Activated naive CD8-positive, alpha-beta T cell treated with anti-CD3 and anti-CD28 coated beads, Interleukin-2, amount 50 U/mL, for 16 hours (primary cell): Measurements from ENCODE around the gene FBXW11.

Experiments used
- DNase-seq: peaks from one replicate; pipeline ENCODE4 v3.0.0-alpha.2; 2020; ENCODE audit warnings: low read depth, low spot score

The FBXW11 gene

DNA sequence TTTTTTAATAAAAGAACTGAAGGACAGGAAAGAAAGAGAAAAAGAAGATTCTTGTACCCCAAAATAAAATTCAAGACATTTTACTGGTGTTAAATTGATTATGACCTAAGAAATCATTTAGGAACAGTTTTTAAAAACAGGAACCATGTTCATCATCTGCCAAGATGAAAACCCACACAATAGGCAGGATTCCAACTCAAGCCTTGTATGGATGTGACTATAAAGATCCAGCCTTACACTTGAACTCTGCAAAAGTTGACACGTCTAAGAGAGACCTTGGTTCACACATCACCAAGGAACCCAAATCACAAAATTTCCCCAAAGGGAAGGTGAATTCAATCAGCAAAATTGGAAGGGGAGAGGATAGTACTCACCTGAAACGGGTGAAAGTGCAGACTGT, 138.2 kb downstream of the FBXW11 start:
- DNase-seq, result no peak

DNA sequence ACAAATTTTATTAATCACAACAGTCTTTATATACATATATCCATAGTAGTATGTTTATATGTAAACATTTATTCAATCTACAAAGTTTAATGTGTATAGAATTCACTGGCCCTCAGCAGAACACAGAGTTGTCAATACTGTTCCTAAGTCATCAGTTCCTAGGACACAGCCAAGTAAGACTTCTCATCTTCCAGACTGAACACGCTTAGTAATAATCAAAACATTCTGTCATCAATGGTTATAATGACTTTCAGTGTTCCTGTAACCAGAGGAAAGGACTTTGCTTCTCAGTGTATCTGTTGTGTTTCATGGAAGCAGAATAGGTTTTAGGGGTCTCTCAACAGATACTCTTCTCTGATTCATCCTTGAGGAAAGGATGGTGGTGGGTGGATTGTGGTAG, 138.7 kb downstream of the FBXW11 start:
- DNase-seq, result no peak

DNA sequence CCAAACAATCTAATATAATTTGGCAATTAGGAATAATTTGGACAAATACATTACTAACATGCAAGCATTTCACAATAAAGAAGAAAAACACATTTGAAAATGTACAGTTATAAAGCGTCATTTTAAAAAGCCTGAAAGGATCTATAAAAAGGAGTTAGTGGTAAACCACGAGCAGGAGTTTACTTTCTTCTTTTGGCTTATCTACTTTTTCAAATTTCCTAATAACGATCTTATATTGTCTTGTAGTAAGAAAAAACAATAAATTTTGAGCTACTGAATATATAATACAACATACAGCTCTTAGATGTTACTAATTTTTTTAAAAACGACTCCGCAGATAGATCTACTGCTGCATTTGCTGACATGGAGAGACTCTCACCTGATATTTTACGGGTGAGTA, 141.0 kb downstream of the FBXW11 start:
- no peak for DNase-seq

DNA sequence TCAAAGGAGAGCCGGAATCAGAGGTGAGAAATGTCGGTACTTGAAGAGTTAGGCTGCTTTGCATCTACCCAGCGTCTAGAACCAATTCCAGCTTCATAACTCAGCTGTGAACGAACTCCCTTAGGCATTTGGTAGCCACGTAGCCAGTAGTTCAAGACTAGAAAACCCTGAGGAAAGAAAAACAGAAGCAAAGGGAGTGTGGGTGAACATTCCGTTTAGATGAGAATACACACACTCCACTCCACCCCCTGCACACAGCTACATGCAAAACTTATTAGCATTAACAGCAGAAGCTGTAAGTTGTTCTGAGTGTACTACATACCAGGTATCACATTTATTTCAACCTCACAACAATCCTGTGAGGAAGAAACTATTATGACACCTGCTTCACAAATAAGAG, 142.5 kb downstream of the FBXW11 start:
- no peak for DNase-seq

DNA sequence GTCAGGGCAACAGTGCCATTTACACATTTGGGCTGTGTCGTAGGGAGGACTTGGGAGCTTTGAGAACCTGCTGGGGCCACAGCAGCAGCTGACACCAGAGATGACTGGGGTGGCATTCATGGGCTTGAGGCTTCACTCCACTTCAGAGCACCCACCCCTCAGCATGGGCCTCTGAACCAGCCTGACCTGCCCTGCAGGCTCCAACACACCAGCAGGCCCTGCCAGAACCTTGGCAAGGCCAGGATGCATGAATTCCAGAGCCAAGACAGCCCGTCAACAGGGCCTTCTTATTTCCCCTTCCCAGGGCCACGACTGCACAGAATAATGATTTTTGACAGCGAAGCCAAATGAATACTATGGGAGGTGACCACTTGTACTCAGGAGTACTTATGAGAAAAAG, 143.8 kb downstream of the FBXW11 start:
- DNase-seq, result no peak

DNA sequence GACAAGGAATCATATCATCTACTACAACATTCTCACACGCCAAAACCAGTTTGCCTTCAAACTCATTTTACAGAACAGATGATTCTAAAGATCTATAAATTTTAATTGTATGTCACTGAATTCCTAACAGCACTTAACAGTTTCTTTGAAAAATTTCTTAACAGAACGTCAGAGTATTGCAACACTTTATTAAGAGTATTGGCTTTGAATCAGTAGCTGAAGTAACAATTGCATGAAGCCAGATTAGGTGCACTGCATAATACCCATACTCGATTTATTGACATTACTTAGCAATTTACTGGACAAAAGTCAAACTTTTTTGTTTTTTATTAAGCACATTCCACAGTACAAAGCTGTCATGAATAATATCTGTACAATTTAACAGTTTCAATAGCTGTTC, 145.1 kb downstream of the FBXW11 start:
- no peak for DNase-seq

DNA sequence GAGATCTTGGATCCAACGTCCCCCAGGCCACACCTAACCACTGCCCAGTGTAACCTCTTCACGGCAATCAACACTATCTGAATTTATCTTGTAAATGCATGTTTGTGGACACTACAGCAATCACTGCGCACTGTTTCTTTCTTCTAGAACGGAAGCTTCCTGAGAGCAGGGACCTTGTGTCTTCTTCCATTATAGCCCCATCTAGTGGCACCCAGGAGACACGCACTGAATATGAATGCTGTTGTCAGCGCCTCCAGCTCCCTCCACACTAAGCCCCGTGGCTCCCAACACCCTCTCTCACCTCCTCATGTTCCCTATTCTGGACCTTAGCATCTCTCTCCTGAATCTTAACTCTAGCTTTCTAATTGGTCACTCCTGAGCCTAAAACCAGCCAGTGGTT, 148.1 kb downstream of the FBXW11 start:
- no peak for DNase-seq

DNA sequence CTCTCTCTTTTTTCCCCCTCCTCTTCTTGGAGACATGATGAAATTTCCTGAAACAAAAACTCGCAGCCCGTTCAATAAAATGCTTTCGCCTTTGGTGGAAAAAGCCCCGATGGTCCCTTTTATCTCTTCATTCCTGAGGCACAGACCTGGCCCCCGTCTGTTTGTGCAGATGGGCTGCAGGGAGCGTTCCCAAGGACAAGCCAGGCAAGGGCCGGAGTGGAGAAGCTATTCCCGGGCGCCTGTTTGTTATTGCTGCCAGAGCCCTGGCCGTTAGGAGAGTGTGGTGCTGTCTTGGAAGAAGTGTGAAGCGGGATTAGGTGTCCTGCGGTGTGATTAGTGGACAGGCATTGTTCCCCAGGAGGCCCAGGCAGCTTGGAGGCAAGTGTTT, 149.0 kb downstream of the FBXW11 start:
- DNase-seq, result no peak

DNA sequence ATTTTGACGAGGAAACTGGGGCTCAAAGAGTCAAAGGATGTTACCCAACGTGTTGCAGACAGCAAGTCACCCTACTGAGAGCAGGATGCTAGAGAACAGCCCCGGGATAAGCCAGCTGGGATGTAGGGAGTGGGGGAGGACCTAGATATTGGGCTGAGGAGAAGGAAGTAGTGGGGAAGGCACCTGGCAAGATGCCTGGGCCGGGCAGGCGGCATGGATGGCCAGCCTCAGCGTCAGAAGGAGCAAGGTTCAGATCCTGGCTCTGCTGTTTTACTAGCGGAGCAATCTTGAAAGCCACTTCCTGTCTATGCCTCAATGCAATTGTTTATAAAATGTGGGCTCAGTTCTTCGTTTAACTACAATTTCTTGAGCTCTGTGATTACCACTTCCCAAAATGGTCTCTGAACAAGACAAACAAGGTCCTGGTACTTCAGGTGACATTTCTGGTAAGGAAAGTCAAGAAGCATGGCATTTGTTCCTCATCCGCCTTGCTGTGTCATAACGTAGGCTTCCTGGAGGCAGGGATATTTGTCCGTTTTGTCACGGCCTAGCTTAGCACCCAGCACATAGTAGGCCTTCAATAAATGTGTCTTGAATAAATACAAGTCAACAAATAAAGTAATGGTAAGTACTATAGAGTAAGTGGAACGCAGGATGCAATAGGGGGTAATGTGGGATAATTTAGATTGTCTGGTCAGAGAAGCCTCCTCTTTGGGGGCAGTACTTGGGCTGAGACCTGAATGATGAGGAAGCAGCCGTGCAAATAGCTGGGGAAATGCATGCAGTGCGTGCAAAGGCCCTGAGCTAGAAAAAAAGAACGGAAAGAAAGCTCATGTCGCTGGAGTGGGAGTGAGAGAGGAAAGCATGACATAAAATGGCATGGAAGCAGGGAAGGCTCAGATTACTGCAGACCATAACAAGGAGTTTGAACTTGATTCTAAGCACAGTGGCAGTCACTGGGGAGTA, 150.4 kb downstream of the FBXW11 start:
- no peak for DNase-seq

DNA sequence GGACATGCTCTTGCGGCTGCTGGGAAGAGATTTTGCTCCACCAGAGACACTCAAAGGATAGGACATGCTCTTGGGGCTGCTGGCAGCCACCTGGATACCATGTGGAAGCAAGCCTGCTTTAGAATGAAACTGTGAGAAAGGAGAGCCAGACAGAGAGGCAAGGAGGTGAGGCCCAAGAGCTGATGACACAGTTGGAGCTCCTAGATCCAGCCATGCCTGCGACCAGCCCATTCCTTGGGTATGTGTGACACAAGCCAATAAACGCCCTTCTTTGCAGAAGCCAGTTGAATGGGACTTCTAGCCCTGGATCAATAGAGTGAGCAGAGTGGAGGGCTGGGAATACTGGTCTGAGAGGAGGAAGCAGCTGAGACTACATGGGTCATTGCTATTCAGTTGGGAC, 151.2 kb downstream of the FBXW11 start:
- no peak for DNase-seq

DNA sequence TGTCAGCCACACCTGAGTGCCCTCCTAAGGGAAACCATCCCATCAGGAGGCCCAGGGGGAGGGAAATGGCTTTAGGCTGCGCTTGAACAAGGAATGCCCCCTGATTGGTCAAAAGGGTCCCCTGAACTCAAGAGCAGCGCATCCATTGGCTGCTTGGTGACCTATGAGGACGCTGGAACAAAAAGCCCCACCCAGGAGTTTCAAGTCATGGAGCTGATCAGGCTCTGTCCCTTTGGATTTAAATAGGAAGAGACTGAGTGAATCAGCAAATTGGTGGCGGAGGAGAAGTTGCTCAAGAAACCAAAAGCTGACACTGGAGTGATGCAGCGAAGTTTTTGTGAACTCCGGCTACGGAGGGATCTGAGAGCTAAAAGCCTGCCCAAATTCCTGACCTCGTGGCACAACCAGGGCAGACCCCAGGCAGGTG, 154.2 kb downstream of the FBXW11 start:
- no peak for DNase-seq

DNA sequence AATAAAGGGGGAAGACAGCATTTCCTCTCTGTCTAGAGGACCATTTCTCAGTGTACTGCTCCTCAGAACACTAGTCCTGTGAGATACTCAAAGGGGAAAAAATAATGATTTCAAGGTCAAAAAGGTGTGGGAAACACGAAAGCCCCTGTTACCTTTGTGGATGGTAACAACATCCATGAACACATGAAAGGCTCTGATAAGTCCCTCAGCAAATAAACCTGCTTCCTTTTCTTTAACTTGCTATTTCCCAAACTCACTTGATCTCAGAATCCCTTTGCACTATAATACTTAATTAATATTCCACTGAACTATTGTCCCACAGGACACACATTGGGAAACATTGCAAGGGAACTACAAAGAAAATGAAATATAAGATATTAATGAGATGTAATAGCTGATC, 155.2 kb downstream of the FBXW11 start:
- DNase-seq, result no peak

DNA sequence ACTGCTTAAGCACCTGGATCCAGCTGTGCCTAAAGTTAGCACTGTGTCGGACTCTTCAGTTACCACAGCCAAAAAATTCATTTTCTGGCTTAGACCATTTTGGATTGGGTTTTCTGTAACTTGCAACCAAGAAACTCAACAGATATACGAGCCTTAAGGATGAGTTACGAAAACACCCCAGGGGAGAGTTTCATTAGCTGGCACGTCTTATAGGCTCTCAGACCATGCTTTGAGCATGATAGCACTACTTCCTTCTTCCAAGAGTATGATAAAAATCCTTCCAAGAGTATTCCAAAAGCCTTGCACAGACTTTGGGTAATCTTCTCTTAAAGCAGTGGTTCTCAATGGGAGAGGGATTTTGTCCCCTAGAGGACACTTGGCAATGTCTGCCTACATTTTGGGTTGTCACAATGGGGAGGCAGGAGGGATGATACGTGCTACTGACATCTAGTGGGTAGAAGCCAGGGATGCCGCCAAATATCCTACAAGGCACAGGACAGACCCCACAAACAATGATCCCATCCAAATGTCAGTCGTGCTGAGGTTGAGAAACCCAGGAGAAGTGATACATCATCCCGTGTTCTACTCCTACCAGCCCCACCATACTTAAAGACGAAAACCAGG, 156.0 kb downstream of the FBXW11 start:
- no peak for DNase-seq

DNA sequence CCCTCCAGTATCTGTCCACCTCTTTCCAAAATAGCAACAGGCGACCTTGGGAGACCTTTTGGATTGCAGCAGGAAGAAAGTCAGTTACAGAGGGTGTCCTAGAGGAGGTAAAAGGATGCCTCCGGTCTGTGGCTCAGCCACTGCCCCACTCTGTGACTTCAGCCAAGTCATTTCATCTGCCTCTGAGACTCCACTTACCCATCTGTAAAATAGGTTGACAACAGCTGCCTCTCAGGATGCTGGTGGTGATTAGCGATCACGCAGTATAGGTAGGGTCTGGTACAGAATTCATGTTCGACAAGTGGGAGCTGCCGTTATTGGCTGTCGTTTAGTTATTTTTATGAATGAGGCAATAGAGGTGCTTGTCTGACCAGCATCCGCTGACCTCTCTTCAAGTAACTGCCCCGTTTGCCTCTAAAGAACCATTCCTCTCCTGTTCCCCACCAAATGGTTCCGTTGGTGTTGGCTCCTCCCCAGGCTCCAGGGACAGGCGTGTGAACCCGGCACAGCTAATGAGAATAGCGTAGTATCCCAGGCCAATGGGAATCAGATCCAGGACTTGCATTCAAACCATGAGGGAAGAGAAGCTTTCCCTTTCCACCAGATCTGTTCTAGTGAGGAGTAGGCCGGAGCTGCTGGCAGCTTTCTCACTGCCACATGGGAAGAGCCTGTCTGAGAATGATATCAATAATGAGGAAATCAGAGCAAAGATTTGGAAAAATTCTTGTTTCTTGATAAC, 156.7 kb downstream of the FBXW11 start:
- no peak for DNase-seq

DNA sequence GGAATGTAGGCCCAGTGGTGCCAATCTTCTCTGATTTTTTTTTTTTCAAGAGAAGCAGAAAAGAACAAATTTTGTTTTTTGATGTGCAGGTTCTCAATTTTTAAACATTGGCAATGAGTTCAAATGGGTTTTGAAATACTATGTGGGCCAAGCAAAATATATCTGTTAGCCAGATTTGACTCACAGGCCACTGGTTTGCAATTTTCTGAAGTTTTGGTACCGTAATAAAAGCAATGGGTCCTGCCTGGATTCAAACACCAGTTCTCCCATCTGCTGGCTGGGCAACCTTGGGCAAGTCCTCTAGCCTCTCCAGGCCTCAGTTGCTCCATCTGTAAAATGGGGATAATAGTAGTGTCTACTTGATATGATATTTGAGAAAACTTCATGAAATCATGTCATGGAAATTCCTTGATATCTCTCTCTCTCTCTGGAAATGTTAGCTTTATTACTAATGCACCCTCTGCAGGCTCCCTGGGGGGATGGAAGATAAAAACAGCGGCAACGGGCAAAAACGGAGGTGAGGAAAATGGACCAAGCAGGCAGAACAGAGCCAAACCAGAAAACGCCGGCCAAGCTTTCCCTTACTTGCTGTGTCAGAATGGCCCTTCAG, 157.4 kb downstream of the FBXW11 start:
- no peak for DNase-seq

DNA sequence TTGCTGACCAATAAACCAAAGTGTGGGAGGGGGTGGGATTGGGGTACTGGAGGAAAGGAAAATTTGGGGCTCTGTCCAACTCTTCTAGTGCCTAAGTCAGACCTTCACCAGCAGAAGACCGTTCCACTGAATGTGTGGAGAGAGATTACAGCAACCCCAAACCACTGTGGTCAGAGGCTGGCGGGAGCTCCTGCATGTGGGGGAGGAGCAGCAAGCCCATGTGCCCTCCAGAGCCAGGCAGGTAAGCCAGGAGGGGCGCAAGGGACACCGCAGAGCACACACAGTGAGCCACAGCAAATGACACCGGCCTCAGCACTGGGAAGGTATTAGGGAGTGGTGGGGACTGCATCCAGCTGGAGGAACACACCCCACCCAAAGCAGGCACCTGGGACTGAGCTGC, 158.0 kb downstream of the FBXW11 start:
- no peak for DNase-seq

DNA sequence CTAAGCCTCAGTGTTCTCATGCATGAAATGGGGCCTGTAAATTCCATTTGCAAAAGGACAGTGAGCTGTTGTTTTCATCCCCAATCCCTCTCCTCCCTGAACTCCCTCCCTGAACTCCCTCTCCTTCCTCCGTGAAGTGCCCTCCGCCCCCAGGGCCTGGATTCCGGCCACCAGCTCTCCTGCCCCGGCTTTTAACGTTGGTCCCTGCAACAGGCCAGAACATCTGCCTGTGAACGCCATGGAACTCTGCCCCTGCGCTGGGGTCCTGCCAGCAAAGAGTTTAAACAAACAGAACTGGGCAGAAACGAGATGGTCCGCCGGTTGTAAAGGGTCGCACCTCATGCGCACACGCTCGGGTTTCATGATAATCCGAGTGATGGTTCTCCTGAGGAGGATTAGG, 158.4 kb downstream of the FBXW11 start:
- DNase-seq, result no peak

DNA sequence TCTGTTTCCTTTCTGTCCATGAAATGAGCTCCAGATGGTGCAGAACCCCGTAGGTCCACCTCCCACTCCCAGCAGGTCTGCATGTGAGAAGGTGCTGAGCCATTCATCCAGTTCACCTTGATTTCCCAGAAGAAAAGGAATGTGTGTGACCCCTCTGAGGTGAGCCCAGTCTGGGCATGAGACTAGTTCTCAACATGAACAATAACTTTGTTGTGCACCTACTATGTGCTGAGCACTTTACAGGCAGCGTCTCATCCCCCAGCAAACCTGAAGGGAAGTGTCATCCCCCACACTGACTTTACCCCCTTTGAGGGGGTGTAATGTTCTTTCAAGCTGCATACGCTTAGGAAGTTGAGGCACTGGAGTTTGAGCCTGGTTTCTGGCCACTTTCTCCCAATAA, 159.4 kb downstream of the FBXW11 start:
- DNase-seq, result no peak

DNA sequence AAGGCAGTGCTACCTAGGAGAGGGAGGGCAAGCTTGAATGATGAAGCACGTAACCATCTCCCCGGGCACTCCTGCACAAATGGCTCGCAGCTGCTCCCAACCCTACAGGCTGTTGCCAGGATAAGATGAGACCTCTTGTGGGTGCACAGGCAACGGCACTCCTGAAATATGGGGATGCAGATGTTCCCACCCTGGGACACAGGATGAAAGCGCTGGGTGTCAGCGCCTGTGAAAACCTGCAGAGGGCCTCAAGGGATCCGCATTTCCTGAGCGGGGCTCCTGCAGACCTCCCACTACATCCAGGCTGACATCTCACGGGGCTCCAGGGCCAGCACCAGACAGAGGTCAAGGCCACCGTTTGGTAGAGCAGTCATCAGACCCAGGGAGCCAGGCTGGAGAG, 160.1 kb downstream of the FBXW11 start:
- no peak for DNase-seq

DNA sequence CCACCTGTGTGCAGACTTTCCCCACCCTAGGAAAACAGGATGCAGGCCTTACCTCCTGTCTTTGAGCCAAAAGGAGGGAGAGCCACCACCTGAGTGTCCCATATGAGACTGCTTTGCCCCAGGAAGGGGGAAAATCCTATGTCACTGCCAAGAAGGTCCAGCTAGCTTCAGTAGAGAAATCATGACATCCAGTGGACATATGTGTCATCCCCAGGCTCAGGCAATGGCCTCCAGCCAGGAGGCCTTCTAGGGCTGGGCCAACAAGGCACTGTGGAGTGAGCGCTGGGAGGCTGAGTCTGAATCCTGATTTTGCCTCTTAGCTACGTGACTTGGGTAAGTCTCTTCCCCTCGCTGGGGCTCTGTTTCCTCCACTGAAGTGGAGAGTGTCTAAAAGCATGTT, 160.6 kb downstream of the FBXW11 start:
- no peak for DNase-seq

DNA sequence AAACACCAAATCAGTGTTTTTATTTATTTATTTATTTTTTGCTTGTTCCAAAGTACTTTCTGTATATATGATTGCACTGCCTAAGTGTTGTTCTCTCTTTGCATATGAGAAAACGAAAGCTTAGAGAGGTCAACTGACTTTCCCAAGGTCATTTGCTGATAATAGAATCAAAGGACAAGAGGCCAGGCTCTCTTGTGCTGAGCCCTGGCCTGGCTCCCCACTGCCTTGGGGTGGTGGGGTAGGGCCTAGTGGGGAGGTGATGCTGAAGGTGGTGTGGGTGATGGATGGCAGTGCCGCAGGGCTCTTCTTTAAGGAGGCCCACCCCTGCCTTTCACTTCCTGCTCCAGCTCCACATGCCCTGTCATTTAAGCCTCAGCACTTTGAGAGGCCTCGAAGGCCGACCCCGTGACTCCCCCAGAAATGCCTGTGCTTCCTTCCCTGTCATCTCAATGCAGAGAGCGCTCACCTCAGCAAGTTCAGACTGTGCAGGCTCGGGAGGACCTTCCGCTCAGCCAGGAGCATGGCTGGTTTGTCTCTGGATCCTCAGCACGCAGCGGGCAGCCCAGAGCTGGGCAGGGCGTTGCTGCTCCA, 161.3 kb downstream of the FBXW11 start:
- DNase-seq, result no peak
